Lung microvascular endothelial cell (primary cell): Measurements from ENCODE around the gene RGS16. TPM values are rescaled to one million over a fixed set of nuclear protein-coding genes. Genes with fewer than 3 reads are reported as not detected.

ENCODE experiments used
- total RNA-seq: library from RNA; depleted of rRNA; stranded (reverse); fragments of >200 nt; gene quantifications from 2 replicates; pipeline ENCODE4 v1.2.1, GENCODE V29; 2014

RGS16 gene
- total RNA-seq, 1 donor from 2014 or later: 1.4 TPM

Other genes with a start within 250 kb of the RGS16 start
- 199 and 377 TPM in 2 replicates for gene GLUL, start 212.6 kb downstream of the RGS16 start, total RNA-seq
- gene TEDDM1, start 203.7 kb downstream of the RGS16 start, total RNA-seq: not detected in 2 replicates
- gene RGSL1, start 154.2 kb downstream of the RGS16 start, total RNA-seq: not detected in 2 replicates
- gene RNASEL, start 15.1 kb downstream of the RGS16 start, total RNA-seq: 0.20 and 0.44 TPM in 2 replicates
- gene RGS8, start 80.2 kb upstream of the RGS16 start, total RNA-seq: not detected in 2 replicates
- gene NPL, start 185.4 kb upstream of the RGS16 start, total RNA-seq: 1.6 and 3.1 TPM in 2 replicates
- gene DHX9, start 235.0 kb upstream of the RGS16 start, total RNA-seq: 139 and 159 TPM in 2 replicates